K562 (cell line): ENCODE measurements around the gene SLX4IP. TPM values are rescaled to one million over a fixed set of nuclear protein-coding genes. Genes with fewer than 3 reads are reported as not detected.

Experiments used
- ATAC-seq: fragments of 200-7000 bp; cut with Tn5 transposase; 3 replicates; pipeline ENCODE4 v1.9.1; 2020; ENCODE audit warnings: moderate library complexity
- BruUV-seq: library from RNA; stranded (reverse); fragments of 400-500 nt; replicated peaks from 2 replicates; lab custom pipeline; 2021; lab: Mats Ljungman, UMichigan
- CTCF ChIA-PET: fragments of 300-600 bp; formaldehyde crosslinking; extraction: SDS; loops from one replicate; lab custom pipeline; 2021; ENCODE audit warnings: low intra/inter-chr PET ratio; lab: Yijun Ruan, JAX
- POLR2A ChIA-PET: fragments of 300-600, 350-650 bp; sonication (Branson Sonifier 250); formaldehyde crosslinking; extraction: SDS; loops from one replicate; lab custom pipeline; 2021; ENCODE audit warnings: antibody characterized with exemption, inconsistent platforms; lab: Yijun Ruan, JAX
- DNase-seq, 4 experiments: peaks; one replicate each; pipeline versions ENCODE4 v3.0.0 to v3.0.0-alpha.2; 2011 to 2018; ENCODE audit warnings: low spot score in 3 of 4, mixed read lengths in 3 of 4; ENCODE audit errors: extremely low read depth in 1 of 4
- FAIRE-seq: peaks from 2 replicates; lab custom pipeline; 2011; peaks lifted over from hg19 to GRCh38; lab: Jason Lieb, UNC
- H2AFZ ChIP-seq: 2 replicates; pipeline ENCODE4 v1.6.0; 2011; ENCODE audit warnings: low read depth, low read length, control low read depth, inconsistent platforms
- H3K27ac ChIP-seq: fragments of 200-600 bp; 3 replicates; pipeline ENCODE4 v1.8.0; 2011; ENCODE audit warnings: low read depth, mild to moderate bottlenecking, control low read depth, inconsistent platforms, low read length, moderate library complexity, mixed read lengths; ENCODE audit errors: extremely low read depth
- H3K27me3 ChIP-seq, 2 experiments: fragments of 300-600 bp in 1 of 2; 2 replicates in 1 of 2; 3 replicates in 1 of 2; pipeline versions ENCODE4 v1.6.0 to v1.8.0; 2011; ENCODE audit warnings: inconsistent platforms in 2 of 2, low read length in 2 of 2, mild to moderate bottlenecking in 1 of 2, mixed read lengths in 1 of 2, moderate library complexity in 1 of 2; ENCODE audit not compliant: control insufficient read depth in 2 of 2, insufficient read depth in 2 of 2
- H3K36me3 ChIP-seq: fragments of 300-600 bp; 3 replicates; pipeline ENCODE4 v1.8.0; 2011; ENCODE audit warnings: mild to moderate bottlenecking, low read length, inconsistent platforms; ENCODE audit not compliant: control insufficient read depth, insufficient read depth
- H3K4me1 ChIP-seq, 2 experiments: fragments of 200-600 bp in 1 of 2; replicated peaks in 1 of 2; 2 replicates in 1 of 2; 3 replicates in 1 of 2; pipeline versions ENCODE4 v1.5.1 to v1.8.0; 2011; ENCODE audit warnings: inconsistent platforms in 2 of 2, low read length in 2 of 2, mild to moderate bottlenecking in 1 of 2, mixed read lengths in 1 of 2, moderate library complexity in 1 of 2; ENCODE audit not compliant: control insufficient read depth in 2 of 2, insufficient read depth in 2 of 2
- H3K4me2 ChIP-seq: 2 replicates; pipeline ENCODE4 v1.6.1; 2011; ENCODE audit warnings: low read length, control low read depth, inconsistent platforms, mixed read lengths; ENCODE audit not compliant: insufficient read depth
- H3K4me3 ChIP-seq: fragments of 200-600 bp; sonication (generic), shearing (Covaris generic); 2 replicates; pipeline ENCODE4 v1.5.1; 2016; ENCODE audit warnings: control low read depth, inconsistent platforms
- H3K79me2 ChIP-seq: fragments of 200-600 bp; 3 replicates; pipeline ENCODE4 v1.8.0; 2011; ENCODE audit warnings: low read length, inconsistent platforms; ENCODE audit not compliant: control insufficient read depth, insufficient read depth
- H3K9ac ChIP-seq, 2 experiments: 2 replicates each; pipeline versions ENCODE4 v1.6.0 to v1.6.1; 2011; ENCODE audit warnings: low read depth in 2 of 2, low read length in 2 of 2, control low read depth in 1 of 2, inconsistent platforms in 1 of 2, mild to moderate bottlenecking in 1 of 2, mixed read lengths in 1 of 2; ENCODE audit not compliant: insufficient read depth in 1 of 2
- H3K9me1 ChIP-seq: one replicate; pipeline ENCODE4 v1.6.0; 2011; ENCODE audit warnings: inconsistent platforms, mild to moderate bottlenecking, low read length, moderate library complexity; ENCODE audit not compliant: control insufficient read depth, insufficient read depth
- H3K9me3 ChIP-seq: replicated peaks from 2 replicates; pipeline ENCODE4 v1.5.1; 2011; ENCODE audit warnings: low read depth, low read length, inconsistent platforms; ENCODE audit not compliant: control insufficient read depth, insufficient read depth
- H4K20me1 ChIP-seq: replicated peaks from 2 replicates; pipeline ENCODE4 v1.6.1; 2011; ENCODE audit warnings: low read length, inconsistent platforms, mixed read lengths; ENCODE audit not compliant: control insufficient read depth, insufficient read depth
- BCLAF1 ChIP-seq, 2 experiments: fragments of 450-650 bp in 1 of 2; IDR thresholded peaks; 2 replicates each; pipeline ENCODE4 v1.6.1; 2011 to 2017; ENCODE audit warnings: low read depth in 2 of 2, antibody characterized with exemption in 1 of 2, borderline replicate concordance in 1 of 2, low read length in 1 of 2, mild to moderate bottlenecking in 1 of 2, mixed read lengths in 1 of 2; ENCODE audit not compliant: control insufficient read depth in 1 of 2
- HDAC2 ChIP-seq: fragments of 450-650 bp; IDR thresholded peaks from 2 replicates; pipeline ENCODE4 v1.6.1; 2016; ENCODE audit warnings: mild to moderate bottlenecking
- HIVEP1 ChIP-seq: fragments of 250-450 bp; sonication (Bioruptor Pico); IDR thresholded peaks from 2 replicates; pipeline ENCODE4 v1.4.0; 2020; ENCODE audit warnings: mild to moderate bottlenecking
- HOMEZ ChIP-seq: fragments of 250-450 bp; sonication (Bioruptor Pico); IDR thresholded peaks from 2 replicates; pipeline ENCODE4 v1.4.0; 2020; ENCODE audit warnings: mild to moderate bottlenecking, moderate library complexity
- MLX ChIP-seq, 2 experiments: fragments of 450-650 bp in 1 of 2; sonication (generic) in 1 of 2; formaldehyde crosslinking; conservative IDR thresholded peaks; 2 replicates each; pipeline versions ENCODE4 v1.4.0 to v1.8.1; 2020 to 2022; ENCODE audit warnings: mild to moderate bottlenecking in 1 of 2, missing genetic modification reagents in 1 of 2
- NELFE ChIP-seq: IDR thresholded peaks from 2 replicates; pipeline ENCODE4 v1.6.1; 2011; ENCODE audit warnings: mild to moderate bottlenecking; ENCODE audit not compliant: insufficient read depth, insufficient read length
- NFXL1 ChIP-seq: fragments of 450-650 bp; formaldehyde crosslinking; IDR thresholded peaks from 2 replicates; pipeline ENCODE4 v1.4.0; 2021; ENCODE audit warnings: mild to moderate bottlenecking
- NR4A1 ChIP-seq, 2 experiments: fragments of 250-450 bp in 1 of 2; fragments of 450-650 bp in 1 of 2; sonication (Bioruptor Pico) in 1 of 2; IDR thresholded peaks; 2 replicates each; pipeline versions ENCODE4 v1.4.0 to v1.6.1; 2016 to 2020; ENCODE audit warnings: mild to moderate bottlenecking in 2 of 2, missing compliant biosample characterization in 1 of 2, missing genetic modification characterization in 1 of 2, moderate library complexity in 1 of 2
- RCOR1 ChIP-seq, 2 experiments: IDR thresholded peaks; 2 replicates each; pipeline ENCODE4 v1.6.1; 2012; ENCODE audit warnings: low read depth in 2 of 2, low read length in 2 of 2, borderline replicate concordance in 1 of 2, improper control_type of control experiment in 1 of 2
- RFX7 ChIP-seq: fragments of 250-450 bp; sonication (Bioruptor Pico); IDR thresholded peaks from 2 replicates; pipeline ENCODE4 v1.5.1; 2021; ENCODE audit warnings: mild to moderate bottlenecking
- SAP30 ChIP-seq: fragments of 200-600 bp; sonication (generic); IDR thresholded peaks from 2 replicates; pipeline ENCODE4 v1.6.1; 2012; ENCODE audit warnings: borderline replicate concordance, low read depth, mild to moderate bottlenecking, moderate library complexity, low read length, control low read depth, inconsistent platforms; ENCODE audit not compliant: insufficient read depth, poor library complexity, severe bottlenecking
- TAL1 ChIP-seq: fragments of 450-650 bp; IDR thresholded peaks from 2 replicates; pipeline ENCODE4 v1.6.1; 2016; ENCODE audit warnings: mild to moderate bottlenecking
- VEZF1 ChIP-seq: fragments of 200-800 bp; sonication (Bioruptor generic); IDR thresholded peaks from 2 replicates; pipeline ENCODE4 v1.6.1; 2017; ENCODE audit warnings: missing genetic modification characterization, missing compliant biosample characterization
- XRCC5 ChIP-seq: fragments of 200-400 bp; formaldehyde crosslinking; IDR thresholded peaks from 2 replicates; pipeline ENCODE4 v1.6.1; 2017; ENCODE audit warnings: low read depth, mild to moderate bottlenecking, low read length
- ZNF232 ChIP-seq: sonication (generic); formaldehyde crosslinking; IDR thresholded peaks from 2 replicates; pipeline ENCODE4 v1.8.0; 2022; ENCODE audit warnings: mild to moderate bottlenecking, missing genetic modification reagents
- WGBS: fragments of 100-300 bp; shearing (Covaris generic); methylation state at CpG from one replicate; pipeline ENCODE4 v1.1.6; 2016; ENCODE audit warnings: low coverage, mixed read lengths; ENCODE audit not compliant: insufficient coverage; ENCODE audit errors: missing lambda C conversion rate; 5-methylcytosine and 5-hydroxymethylcytosine counted together
- in situ Hi-C: fragments of 300-500 bp; cut with MboI; formaldehyde crosslinking; loops from 4 replicates; pipeline ENCODE4 v1.15.0; 2018; ENCODE audit warnings: inconsistent platforms, mixed read lengths
- intact Hi-C: fragments of 100-400 bp; cut with micrococcal nuclease; formaldehyde crosslinking; loops from 2 replicates; pipeline ENCODE4 v1.14.2; 2022
- polyA plus RNA-seq, 8 experiments: library from polyadenylated mRNA; depleted of rRNA in 4 of 8; stranded (reverse) in 5 of 8; unstranded in 3 of 8; fragments of >200 nt; fragmentation: Nextera tagmentation in 2 of 8; fragmentation: Illumina TruSeq in 1 of 8; extraction: Ambion mirVana in 2 of 8; extraction: Trizol in 1 of 8; gene quantifications; 2 replicates each; pipeline versions ENCODE4 v1.2.1 to v1.2.3, GENCODE V29; 2011 to 2014; ENCODE audit warnings: inconsistent platforms in 1 of 8, missing spikeins in 1 of 8
- total RNA-seq, 7 experiments: library from RNA; depleted of rRNA in 6 of 7; stranded (reverse); fragments of >200 nt in 6 of 7; fragmentation: Illumina TruSeq in 2 of 7; extraction: Trizol in 2 of 7; gene quantifications; 2 replicates each; pipeline versions ENCODE4 v1.2.1 to v1.2.3, GENCODE V29; 2011 to 2021; ENCODE audit warnings: low replicate concordance in 1 of 7

The SLX4IP gene
- total and polyA plus RNA-seq, 9 of the 15 experiments (the other 6 are each of a cell fraction or from before 2014, with no cell fraction given): 1.5 to 5.9 (median 3.5) TPM

- POLR2A ChIA-PET: no interaction called here
- Histone ChIP-seq H4K20me1 (no peaks in the 10 kb centered on the region), H3K4me2 (no peak overlapping the region), H3K9ac (no peak overlapping the region), H3K4me1 (peaks cover 0 to 6% of the 10 kb centered on the region in 2 experiments; a peak in 2 of 5 replicates), H3K9me3 (no peaks in the 10 kb centered on the region; the same call in 1 of the 2 replicates), H3K4me3 (no peak overlapping the region), H3K9me1 (no peaks in the 10 kb centered on the region), H2AFZ (no peak overlapping the region), H3K27ac (no peak overlapping the region), H3K27me3 (no peaks in the 10 kb centered on the region), H3K79me2 (no peaks in the 10 kb centered on the region; the same call in 2 of the 3 replicates), H3K36me3 (no peaks in the 10 kb centered on the region)
- FAIRE-seq (no peak), DNase-seq (no peak), ATAC-seq (no peak)
- WGBS: 88% methylated on average over 3 of the region's 3 CpGs
- intact Hi-C loops (loop anchor here (5.0 kb wide), 2 partner anchors 72 to 848 kb away; no protein-coding TSS in a partner anchor), in situ Hi-C loops (no loop called here)
- CTCF ChIA-PET: no interaction called here
- BruUV-seq: no TSS peak
- TF ChIP-seq BCLAF1 (IDR thresholded peaks at IDR 0.05; ENCODE audit: borderline replicate concordance in 1 of 2, control insufficient read depth in 1 of 2, low read depth in 2 of 2, low read length in 1 of 2): no peak
- no peak for TF ChIP-seq TAL1
- TF ChIP-seq SAP30: no peak
- TF ChIP-seq HOMEZ: no peak
- no peak for TF ChIP-seq MLX (CRISPR knock-in tag; conservative IDR thresholded peaks at IDR 0.05)
- no peak for TF ChIP-seq RCOR1 (IDR thresholded peaks at IDR 0.05; ENCODE audit: borderline replicate concordance in 1 of 2, low read depth in 2 of 2, low read length in 2 of 2)
- no peak for TF ChIP-seq NFXL1 (CRISPR knock-in tag)
- no peak for TF ChIP-seq NR4A1 (CRISPR knock-in tag; IDR thresholded peaks at IDR 0.05)
- TF ChIP-seq NR4A1 (tag; IDR thresholded peaks at IDR 0.05): no peak
- no peak for TF ChIP-seq XRCC5
- no peak for TF ChIP-seq HIVEP1 (CRISPR knock-in tag)
- no peak for TF ChIP-seq ZNF232 (CRISPR knock-in tag)
- TF ChIP-seq HDAC2: no peak
- TF ChIP-seq RFX7 (CRISPR knock-in tag): no peak
- TF ChIP-seq VEZF1 (CRISPR knock-in tag): no peak
- no peak for TF ChIP-seq NELFE
These were observed 30.0 kb downstream of the SLX4IP start for GRCh38 chr20:10465135-10465534.
